ENCODE data around the gene TGM4. TPM values are rescaled to one million over a fixed set of nuclear protein-coding genes. Genes with fewer than 3 reads are reported as not detected.

Gene TGM4
- total and polyA plus RNA-seq, 10 of the 15 experiments (the other 5 are each of a cell fraction or from before 2014, with no cell fraction given): not detected

DNA sequence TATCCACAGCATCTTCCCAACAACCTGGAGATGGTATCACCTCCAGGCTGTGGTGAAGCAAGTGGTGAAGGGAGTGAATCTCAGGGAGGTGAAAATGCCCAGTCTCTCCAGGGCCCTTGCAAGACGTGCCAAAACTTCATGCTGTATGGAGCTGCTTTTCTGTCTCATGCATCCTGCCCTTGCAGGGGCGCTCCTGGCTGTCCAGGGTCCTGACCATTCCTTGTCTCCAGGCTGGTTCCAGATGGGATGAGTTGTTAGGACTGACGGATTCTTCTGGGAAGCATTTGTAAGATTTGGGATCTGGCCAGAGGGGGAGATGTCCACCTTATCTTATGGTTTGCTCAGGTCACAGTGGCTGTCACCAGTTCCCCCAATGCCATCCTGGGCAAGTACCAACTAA lies 15.8 kb downstream of the TGM4 start:
- ChIA-PET POLR2A (no interaction called here), SMC1A (ENCODE audit: uncharacterized antibody, unreplicated experiment) (interaction anchor here (0.7 kb wide), 1 partner anchor 477 kb away, joined by 3 read pairs; no protein-coding TSS in a partner anchor), RAD21 (ENCODE audit: unreplicated experiment) (no interaction called here), CTCF (interaction anchor here (1.2 kb wide), 1 partner anchor 23 kb away, joined by 4 read pairs; no protein-coding TSS in a partner anchor)
- Histone ChIP-seq H3K36me3 (ENCODE audit: control insufficient read depth in 2 of 2, insufficient read depth in 2 of 2, low read length in 1 of 2) (no peaks in the 10 kb centered on the region), H3K9ac (ENCODE audit: control insufficient read depth, insufficient read depth, low read length) (no peak overlapping the region), H3K9me3 (replicated peaks; ENCODE audit: control insufficient read depth, insufficient read depth, low read length) (no peaks in the 10 kb centered on the region), H3K79me2 (ENCODE audit: control insufficient read depth, insufficient read depth, low read length) (no peaks in the 10 kb centered on the region), H3K27me3 (replicated peaks in 1 of 2; ENCODE audit: control insufficient read depth in 2 of 2, insufficient read depth in 2 of 2, low read length in 1 of 2) (no peaks in the 10 kb centered on the region), H2AFZ (ENCODE audit: control insufficient read depth, low read depth, low read length) (no peak overlapping the region), H3K4me3 (no peak overlapping the region), H3K4me1 (ENCODE audit: control insufficient read depth, insufficient read depth, low read length) (no peaks in the 10 kb centered on the region), H3K4me2 (ENCODE audit: control insufficient read depth, insufficient read depth) (no peak overlapping the region), H3K27ac (ENCODE audit: control insufficient read depth, insufficient read depth) (no peak overlapping the region), H4K20me1 (ENCODE audit: control insufficient read depth, insufficient read depth) (no peaks in the 10 kb centered on the region)
- WGBS (ENCODE audit: insufficient coverage, insufficient replicate concordance, low lambda C conversion rate, missing lambda C conversion rate): 17% methylated on average over 3 of the region's 3 CpGs
- in situ Hi-C loops (cut with MboI): no loop called here
- no TSS peak for BruUV-seq (replicated peaks)
- DNase-seq (ENCODE audit: low read depth, low spot score): no peak
- ATAC-seq: no peak
- no peak for FAIRE-seq
- intact Hi-C loops (cut with micrococcal nuclease; ENCODE audit: unreplicated experiment): no loop called here
- TF ChIP-seq KLF5 (IDR thresholded peaks at IDR 0.05; ENCODE audit: partially characterized antibody) (no peak), NFYA (IDR thresholded peaks at IDR 0.05; ENCODE audit: borderline replicate concordance, low read depth, low read length) (no peak), JUND (IDR thresholded peaks at IDR 0.05; ENCODE audit: low read depth, low read length) (no peak), SMC3 (IDR thresholded peaks at IDR 0.05; ENCODE audit: borderline replicate concordance, low read length) (no peak), SIN3A (IDR thresholded peaks at IDR 0.05; ENCODE audit: low read depth, low read length) (no peak), NFYB (IDR thresholded peaks at IDR 0.05; ENCODE audit: insufficient read depth, low read depth, low read length) (no peak), CHD2 (IDR thresholded peaks at IDR 0.05; ENCODE audit: borderline replicate concordance, low read depth, low read length) (no peak), RCOR1 (conservative IDR thresholded peaks at IDR 0.05; ENCODE audit: low read depth, low read length) (no peak), ZSCAN29 (IDR thresholded peaks at IDR 0.05) (no peak), ZBED1 (IDR thresholded peaks at IDR 0.05; ENCODE audit: borderline replicate concordance) (no peak), HCFC1 (IDR thresholded peaks at IDR 0.05; ENCODE audit: low read length) (no peak), ASH2L (IDR thresholded peaks at IDR 0.05; ENCODE audit: borderline replicate concordance, low read depth) (no peak), TBL1XR1 (IDR thresholded peaks at IDR 0.05; ENCODE audit: low read depth, low read length) (no peak), MYB (IDR thresholded peaks at IDR 0.05; ENCODE audit: borderline replicate concordance, low read depth, low read length) (no peak)
- TF ChIP-seq, protein P1, sequence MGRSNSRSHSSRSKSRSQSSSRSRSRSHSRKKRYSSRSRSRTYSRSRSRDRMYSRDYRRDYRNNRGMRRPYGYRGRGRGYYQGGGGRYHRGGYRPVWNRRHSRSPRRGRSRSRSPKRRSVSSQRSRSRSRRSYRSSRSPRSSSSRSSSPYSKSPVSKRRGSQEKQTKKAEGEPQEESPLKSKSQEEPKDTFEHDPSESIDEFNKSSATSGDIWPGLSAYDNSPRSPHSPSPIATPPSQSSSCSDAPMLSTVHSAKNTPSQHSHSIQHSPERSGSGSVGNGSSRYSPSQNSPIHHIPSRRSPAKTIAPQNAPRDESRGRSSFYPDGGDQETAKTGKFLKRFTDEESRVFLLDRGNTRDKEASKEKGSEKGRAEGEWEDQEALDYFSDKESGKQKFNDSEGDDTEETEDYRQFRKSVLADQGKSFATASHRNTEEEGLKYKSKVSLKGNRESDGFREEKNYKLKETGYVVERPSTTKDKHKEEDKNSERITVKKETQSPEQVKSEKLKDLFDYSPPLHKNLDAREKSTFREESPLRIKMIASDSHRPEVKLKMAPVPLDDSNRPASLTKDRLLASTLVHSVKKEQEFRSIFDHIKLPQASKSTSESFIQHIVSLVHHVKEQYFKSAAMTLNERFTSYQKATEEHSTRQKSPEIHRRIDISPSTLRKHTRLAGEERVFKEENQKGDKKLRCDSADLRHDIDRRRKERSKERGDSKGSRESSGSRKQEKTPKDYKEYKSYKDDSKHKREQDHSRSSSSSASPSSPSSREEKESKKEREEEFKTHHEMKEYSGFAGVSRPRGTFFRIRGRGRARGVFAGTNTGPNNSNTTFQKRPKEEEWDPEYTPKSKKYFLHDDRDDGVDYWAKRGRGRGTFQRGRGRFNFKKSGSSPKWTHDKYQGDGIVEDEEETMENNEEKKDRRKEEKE (IDR thresholded peaks at IDR 0.05): no peak
- TF ChIP-seq, protein P2, sequence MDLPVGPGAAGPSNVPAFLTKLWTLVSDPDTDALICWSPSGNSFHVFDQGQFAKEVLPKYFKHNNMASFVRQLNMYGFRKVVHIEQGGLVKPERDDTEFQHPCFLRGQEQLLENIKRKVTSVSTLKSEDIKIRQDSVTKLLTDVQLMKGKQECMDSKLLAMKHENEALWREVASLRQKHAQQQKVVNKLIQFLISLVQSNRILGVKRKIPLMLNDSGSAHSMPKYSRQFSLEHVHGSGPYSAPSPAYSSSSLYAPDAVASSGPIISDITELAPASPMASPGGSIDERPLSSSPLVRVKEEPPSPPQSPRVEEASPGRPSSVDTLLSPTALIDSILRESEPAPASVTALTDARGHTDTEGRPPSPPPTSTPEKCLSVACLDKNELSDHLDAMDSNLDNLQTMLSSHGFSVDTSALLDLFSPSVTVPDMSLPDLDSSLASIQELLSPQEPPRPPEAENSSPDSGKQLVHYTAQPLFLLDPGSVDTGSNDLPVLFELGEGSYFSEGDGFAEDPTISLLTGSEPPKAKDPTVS (IDR thresholded peaks at IDR 0.05; ENCODE audit: low read depth, low read length): no peak
- TF ChIP-seq, protein P3, sequence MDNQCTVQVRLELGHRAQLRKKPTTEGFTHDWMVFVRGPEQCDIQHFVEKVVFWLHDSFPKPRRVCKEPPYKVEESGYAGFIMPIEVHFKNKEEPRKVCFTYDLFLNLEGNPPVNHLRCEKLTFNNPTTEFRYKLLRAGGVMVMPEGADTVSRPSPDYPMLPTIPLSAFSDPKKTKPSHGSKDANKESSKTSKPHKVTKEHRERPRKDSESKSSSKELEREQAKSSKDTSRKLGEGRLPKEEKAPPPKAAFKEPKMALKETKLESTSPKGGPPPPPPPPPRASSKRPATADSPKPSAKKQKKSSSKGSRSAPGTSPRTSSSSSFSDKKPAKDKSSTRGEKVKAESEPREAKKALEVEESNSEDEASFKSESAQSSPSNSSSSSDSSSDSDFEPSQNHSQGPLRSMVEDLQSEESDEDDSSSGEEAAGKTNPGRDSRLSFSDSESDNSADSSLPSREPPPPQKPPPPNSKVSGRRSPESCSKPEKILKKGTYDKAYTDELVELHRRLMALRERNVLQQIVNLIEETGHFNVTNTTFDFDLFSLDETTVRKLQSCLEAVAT (IDR thresholded peaks at IDR 0.05): no peak

Measured in GM12878 (cell line).